Colonic mucosa (tissue), 4 donors: ENCODE data around the gene CFAP221. TPM values are rescaled to one million over a fixed set of nuclear protein-coding genes. Genes with fewer than 3 reads are reported as not detected.

Experiments used
- DNase-seq: peaks from one replicate; pipeline ENCODE4 v3.0.0-alpha.2; 2020
- H3K27ac ChIP-seq: fragments of 200-600 bp; one replicate; pipeline ENCODE4 v1.8.0; 2021
- H3K27me3 ChIP-seq: fragments of 200-600 bp; one replicate; pipeline ENCODE4 v1.8.0; 2021
- H3K36me3 ChIP-seq: fragments of 200-600 bp; one replicate; pipeline ENCODE4 v1.8.0; 2021
- H3K4me1 ChIP-seq: fragments of 200-600 bp; one replicate; pipeline ENCODE4 v1.8.0; 2021; ENCODE audit warnings: mild to moderate bottlenecking
- H3K4me3 ChIP-seq: fragments of 200-600 bp; one replicate; pipeline ENCODE4 v1.8.0; 2021
- H3K9ac ChIP-seq, 2 donors: one replicate each; pipeline ENCODE4 v1.7.0; 2013; ENCODE audit warnings: control low read depth in 2 of 2, low read depth in 2 of 2, low read length in 2 of 2
- H3K9me3 ChIP-seq: fragments of 200-600 bp; one replicate; pipeline ENCODE4 v1.8.0; 2021
- intact Hi-C: fragments of 100-400 bp; cut with DNase I; formaldehyde crosslinking; loops from one replicate; pipeline ENCODE4 v1.14.1; 2022
- total RNA-seq, 2 donors: library from RNA; stranded (reverse); fragmentation: NEBNext Ultra II Directional in 1 of 2; extraction: Animal tissue kit (Norgen Biotek cat#: 25700) in 1 of 2; gene quantifications; one replicate each; pipeline ENCODE4 v1.2.1, GENCODE V29; 2021
- TF ChIP-seq, protein P1 (sequence below): fragments of 200-600 bp; IDR thresholded peaks from one replicate; pipeline ENCODE4 v1.8.0; 2022; ENCODE audit warnings: antibody characterized with exemption, mild to moderate bottlenecking
- donor health status: healthy.
- donor health status: DM: no; HTN: no; CAD: no.
- donor health status: DM: no; HTN: no; CAD: no.

Gene CFAP221
- total RNA-seq, 2 donors from 2014 or later: not detected

DNA sequence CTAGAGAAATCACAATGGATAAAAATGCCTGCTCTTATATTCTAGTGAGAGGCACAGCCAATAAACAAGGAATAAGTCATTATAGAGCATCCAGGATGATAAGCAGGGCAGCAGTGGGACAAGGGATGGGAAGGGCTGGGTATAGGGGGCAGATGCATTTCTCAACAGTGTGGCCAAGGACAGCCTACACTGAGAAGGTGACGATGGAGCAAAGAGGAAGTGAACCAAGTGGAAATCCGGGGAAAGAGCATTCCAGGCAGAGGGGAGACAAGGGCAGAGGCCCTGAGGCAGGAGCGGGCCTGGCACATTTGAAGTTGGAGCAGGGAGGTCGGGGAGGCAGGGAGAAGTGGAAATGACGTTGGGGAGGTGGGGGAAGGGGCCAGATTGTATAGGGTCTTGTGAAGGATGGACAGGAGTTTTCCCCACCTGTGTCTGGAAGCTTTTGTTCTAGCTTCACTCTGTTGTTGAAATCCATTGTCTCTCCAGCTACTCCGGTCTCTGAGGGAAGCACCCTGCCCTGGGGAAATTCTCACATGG lies 152.3 kb downstream of the CFAP221 start:
- TF ChIP-seq, protein P1, sequence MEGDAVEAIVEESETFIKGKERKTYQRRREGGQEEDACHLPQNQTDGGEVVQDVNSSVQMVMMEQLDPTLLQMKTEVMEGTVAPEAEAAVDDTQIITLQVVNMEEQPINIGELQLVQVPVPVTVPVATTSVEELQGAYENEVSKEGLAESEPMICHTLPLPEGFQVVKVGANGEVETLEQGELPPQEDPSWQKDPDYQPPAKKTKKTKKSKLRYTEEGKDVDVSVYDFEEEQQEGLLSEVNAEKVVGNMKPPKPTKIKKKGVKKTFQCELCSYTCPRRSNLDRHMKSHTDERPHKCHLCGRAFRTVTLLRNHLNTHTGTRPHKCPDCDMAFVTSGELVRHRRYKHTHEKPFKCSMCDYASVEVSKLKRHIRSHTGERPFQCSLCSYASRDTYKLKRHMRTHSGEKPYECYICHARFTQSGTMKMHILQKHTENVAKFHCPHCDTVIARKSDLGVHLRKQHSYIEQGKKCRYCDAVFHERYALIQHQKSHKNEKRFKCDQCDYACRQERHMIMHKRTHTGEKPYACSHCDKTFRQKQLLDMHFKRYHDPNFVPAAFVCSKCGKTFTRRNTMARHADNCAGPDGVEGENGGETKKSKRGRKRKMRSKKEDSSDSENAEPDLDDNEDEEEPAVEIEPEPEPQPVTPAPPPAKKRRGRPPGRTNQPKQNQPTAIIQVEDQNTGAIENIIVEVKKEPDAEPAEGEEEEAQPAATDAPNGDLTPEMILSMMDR: no peak

DNA sequence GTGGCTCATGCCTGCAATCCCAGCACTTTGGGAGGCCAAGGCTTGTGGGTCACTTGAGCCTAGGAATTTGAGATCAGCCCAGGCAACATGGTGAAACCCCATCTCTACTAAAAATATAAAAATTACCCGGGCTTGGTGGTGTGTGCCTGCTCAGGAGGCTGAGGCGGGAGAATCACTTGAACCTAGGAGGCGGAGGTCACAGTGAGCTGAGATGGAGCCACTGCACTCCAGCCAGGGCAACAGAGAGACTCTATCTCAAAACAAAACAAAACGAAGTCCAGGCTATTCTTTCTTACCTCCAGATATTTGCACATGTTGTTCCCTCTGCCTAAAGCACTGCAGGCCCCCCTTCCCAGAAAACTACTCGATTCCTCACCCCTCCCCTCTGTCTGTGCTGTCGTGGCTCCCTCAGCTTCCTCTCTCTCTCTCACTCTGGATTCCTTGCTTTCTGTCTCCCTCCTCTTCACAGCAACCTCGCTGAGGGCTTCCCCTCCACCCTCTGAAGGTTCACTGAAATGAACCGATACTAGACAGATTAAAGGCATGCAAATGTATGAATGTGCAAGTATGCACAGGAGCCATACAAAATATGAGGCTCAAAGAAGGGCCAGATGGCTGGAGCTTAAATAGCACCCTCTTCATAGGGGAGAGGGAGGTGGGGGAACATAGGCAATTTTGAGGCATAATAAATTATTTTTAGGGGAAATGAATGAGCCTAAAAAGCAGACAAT lies 153.2 kb downstream of the CFAP221 start:
- Histone ChIP-seq H3K36me3 (no peaks in the 10 kb centered on the region), H3K27ac (no peak overlapping the region), H3K27me3 (no peaks in the 10 kb centered on the region), H3K4me1 (no peaks in the 10 kb centered on the region), H3K4me3 (no peak overlapping the region), H3K9ac (no peak overlapping the region), H3K9me3 (no peaks in the 10 kb centered on the region)
- no peak for DNase-seq
- intact Hi-C loops: no loop called here
- TF ChIP-seq, protein P1: no peak

More for the DNA sequence above, 152.3 kb downstream of the CFAP221 start:
- DNase-seq: no peak
- H3K27ac ChIP-seq: no peak overlapping the region
- H3K9me3 ChIP-seq: no peaks in the 10 kb centered on the region
- no peaks in the 10 kb centered on the region for H3K4me1 ChIP-seq
- no peak overlapping the region for H3K4me3 ChIP-seq
- intact Hi-C loops: no loop called here
- H3K27me3 ChIP-seq: no peaks in the 10 kb centered on the region
- no peak overlapping the region for H3K9ac ChIP-seq
- H3K36me3 ChIP-seq: no peaks in the 10 kb centered on the region

DNA sequence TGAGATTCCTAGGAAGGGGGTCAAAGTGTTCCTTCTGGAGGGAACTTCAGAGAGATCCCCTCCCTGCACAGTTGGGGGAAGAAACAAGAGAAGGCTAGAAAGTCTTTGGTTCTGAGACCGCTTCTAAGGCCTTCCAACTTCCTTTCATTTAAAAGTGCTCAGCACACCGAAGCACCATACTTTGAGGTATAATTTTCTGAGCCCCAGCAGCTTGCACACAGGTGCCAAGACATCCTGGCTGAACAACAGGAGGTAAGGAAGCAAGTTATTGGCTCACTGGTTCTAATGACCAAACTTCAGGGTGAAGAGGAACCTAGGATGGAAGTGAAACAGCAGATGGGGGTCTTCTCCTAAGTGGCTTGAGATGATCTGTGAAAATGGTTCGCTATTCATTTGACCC lies 154.0 kb downstream of the CFAP221 start:
- intact Hi-C loops: no loop called here
- Histone ChIP-seq H3K4me3 (no peak overlapping the region), H3K9me3 (no peaks in the 10 kb centered on the region), H3K27ac (no peak overlapping the region), H3K36me3 (no peaks in the 10 kb centered on the region), H3K9ac (no peak overlapping the region), H3K27me3 (no peaks in the 10 kb centered on the region), H3K4me1 (no peaks in the 10 kb centered on the region)
- no peak for DNase-seq
- TF ChIP-seq, protein P1: no peak

DNA sequence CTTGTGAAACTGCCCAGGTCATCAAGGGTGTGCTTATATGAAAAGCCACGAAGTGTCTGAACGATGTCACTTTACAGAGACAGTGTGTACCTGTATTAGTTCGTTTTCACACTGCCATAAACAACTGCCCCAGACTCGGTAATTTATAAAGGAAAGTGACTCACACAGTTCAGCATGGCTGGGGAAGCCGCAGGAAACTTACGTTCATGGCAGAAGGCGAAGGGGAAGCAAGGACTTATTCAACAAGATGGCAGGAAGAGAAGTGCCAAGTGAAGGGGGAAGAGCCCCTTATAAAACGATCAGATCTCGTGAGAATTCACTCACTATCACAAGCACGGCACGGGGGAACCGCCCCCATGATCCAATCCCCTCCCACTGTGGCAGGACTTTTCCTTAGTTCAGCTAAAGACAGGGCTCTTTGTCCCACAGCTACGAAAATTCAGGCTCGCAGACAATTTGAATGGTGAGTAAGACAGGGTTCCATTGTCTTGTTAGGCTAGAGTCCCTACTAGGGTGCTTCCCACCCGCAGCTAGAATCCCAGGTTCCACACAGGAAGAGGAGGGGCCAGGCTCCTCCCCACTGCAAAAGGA lies 154.9 kb downstream of the CFAP221 start:
- no peak for DNase-seq
- TF ChIP-seq, protein P1: no peak
- Histone ChIP-seq H3K27me3 (no peaks in the 10 kb centered on the region), H3K4me3 (no peak overlapping the region), H3K9ac (no peak overlapping the region), H3K36me3 (no peaks in the 10 kb centered on the region), H3K4me1 (no peaks in the 10 kb centered on the region), H3K9me3 (no peaks in the 10 kb centered on the region), H3K27ac (no peak overlapping the region)
- intact Hi-C loops: no loop called here

DNA sequence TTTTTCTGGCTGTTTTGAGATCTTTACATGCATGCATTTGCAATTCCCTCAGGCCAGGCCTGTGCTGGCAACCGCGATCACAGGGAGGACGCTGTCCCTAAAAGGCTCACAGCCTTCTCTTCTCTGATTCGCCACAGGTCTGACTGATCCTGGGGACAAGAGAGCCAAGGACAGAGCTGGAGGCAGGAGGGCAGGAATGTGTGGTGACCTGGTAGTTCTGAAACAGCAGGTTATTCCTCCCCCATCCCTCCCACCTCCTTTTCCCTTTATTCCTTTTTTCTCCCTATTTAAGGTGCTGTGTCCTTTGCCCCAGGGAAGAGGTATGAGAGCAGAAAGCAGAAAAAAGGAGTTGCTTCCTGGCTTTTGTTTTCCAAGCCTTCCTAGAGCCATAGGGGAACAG lies 156.6 kb downstream of the CFAP221 start:
- Histone ChIP-seq H3K9me3 (no peaks in the 10 kb centered on the region), H3K4me3 (no peak overlapping the region), H3K27ac (no peak overlapping the region), H3K9ac (no peak overlapping the region), H3K36me3 (no peaks in the 10 kb centered on the region), H3K4me1 (no peaks in the 10 kb centered on the region), H3K27me3 (no peaks in the 10 kb centered on the region)
- no peak for DNase-seq
- TF ChIP-seq, protein P1: no peak
- intact Hi-C loops: loop anchor here (2.0 to 5.0 kb wide), 2 partner anchors 126 to 474 kb away; no protein-coding TSS in a partner anchor
